22Rv1 (cell line): ENCODE results near the gene DESI2.

Source experiments
- ZFX ChIP-seq: fragments of 450-650 bp; IDR thresholded peaks from 2 replicates; pipeline ENCODE4 v1.6.1; 2017; ENCODE audit warnings: antibody characterized with exemption, borderline replicate concordance
- TF ChIP-seq, protein P1 (sequence below): fragments of 450-650 bp; IDR thresholded peaks from 2 replicates; pipeline ENCODE4 v1.5.1; 2017; ENCODE audit warnings: mild to moderate bottlenecking

- TF ChIP-seq, protein P1, sequence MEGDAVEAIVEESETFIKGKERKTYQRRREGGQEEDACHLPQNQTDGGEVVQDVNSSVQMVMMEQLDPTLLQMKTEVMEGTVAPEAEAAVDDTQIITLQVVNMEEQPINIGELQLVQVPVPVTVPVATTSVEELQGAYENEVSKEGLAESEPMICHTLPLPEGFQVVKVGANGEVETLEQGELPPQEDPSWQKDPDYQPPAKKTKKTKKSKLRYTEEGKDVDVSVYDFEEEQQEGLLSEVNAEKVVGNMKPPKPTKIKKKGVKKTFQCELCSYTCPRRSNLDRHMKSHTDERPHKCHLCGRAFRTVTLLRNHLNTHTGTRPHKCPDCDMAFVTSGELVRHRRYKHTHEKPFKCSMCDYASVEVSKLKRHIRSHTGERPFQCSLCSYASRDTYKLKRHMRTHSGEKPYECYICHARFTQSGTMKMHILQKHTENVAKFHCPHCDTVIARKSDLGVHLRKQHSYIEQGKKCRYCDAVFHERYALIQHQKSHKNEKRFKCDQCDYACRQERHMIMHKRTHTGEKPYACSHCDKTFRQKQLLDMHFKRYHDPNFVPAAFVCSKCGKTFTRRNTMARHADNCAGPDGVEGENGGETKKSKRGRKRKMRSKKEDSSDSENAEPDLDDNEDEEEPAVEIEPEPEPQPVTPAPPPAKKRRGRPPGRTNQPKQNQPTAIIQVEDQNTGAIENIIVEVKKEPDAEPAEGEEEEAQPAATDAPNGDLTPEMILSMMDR: no peak
- no peak for TF ChIP-seq ZFX
Observed at GRCh38 chr1:244751271-244751895, 98.5 kb downstream of the DESI2 start.
